Uterus (tissue), 2 donors: Measurements from ENCODE around the gene RUFY1.

ENCODE experiments used
- POLR2A ChIP-seq, 2 donors: fragments of 450-650 bp; IDR thresholded peaks; one replicate each; pipeline ENCODE4 v1.6.1; 2016; ENCODE audit warnings: antibody characterized with exemption in 2 of 2, mild to moderate bottlenecking in 1 of 2, moderate library complexity in 1 of 2
- TF ChIP-seq, protein P1 (sequence below), 4 experiments: fragments of 200-600 bp in 2 of 4; fragments of 450-650 bp in 2 of 4; sonication (generic) in 2 of 4; IDR thresholded peaks; one replicate each; pipeline ENCODE4 v1.5.1; 2016 to 2019; ENCODE audit warnings: antibody characterized with exemption in 4 of 4, mild to moderate bottlenecking in 2 of 4, moderate library complexity in 1 of 4

DNA sequence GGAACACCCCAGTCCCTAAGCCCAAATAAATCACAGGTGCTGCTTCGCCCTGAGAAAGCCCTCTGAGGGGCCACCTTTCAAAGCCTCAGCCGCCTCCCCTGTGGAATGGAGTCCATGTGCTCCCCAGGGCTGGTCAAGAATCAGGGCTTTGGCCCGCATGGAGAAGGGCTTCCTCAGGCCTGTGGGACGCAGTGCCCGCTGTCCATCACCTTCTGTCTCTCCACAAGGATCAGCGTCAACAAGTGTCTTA, 56.5 kb downstream of the RUFY1 start:
- TF ChIP-seq, protein P1, sequence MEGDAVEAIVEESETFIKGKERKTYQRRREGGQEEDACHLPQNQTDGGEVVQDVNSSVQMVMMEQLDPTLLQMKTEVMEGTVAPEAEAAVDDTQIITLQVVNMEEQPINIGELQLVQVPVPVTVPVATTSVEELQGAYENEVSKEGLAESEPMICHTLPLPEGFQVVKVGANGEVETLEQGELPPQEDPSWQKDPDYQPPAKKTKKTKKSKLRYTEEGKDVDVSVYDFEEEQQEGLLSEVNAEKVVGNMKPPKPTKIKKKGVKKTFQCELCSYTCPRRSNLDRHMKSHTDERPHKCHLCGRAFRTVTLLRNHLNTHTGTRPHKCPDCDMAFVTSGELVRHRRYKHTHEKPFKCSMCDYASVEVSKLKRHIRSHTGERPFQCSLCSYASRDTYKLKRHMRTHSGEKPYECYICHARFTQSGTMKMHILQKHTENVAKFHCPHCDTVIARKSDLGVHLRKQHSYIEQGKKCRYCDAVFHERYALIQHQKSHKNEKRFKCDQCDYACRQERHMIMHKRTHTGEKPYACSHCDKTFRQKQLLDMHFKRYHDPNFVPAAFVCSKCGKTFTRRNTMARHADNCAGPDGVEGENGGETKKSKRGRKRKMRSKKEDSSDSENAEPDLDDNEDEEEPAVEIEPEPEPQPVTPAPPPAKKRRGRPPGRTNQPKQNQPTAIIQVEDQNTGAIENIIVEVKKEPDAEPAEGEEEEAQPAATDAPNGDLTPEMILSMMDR (IDR thresholded peaks at IDR 0.05) = no peak
- TF ChIP-seq POLR2A (IDR thresholded peaks at IDR 0.05) = no peak
